HG03354 (cell line): Measurements from ENCODE around the gene LMCD1.

Source experiments
- ATAC-seq: cut with Tn5 transposase; IDR thresholded peaks from one replicate; pipeline ENCODE4 v1.9.1; 2021; ENCODE audit warnings: mild to moderate bottlenecking; ENCODE audit not compliant: unreplicated experiment, poor library complexity, severe bottlenecking

LMCD1 gene

GRCh38 chr3:8604988-8605387, 103.4 kb downstream of the LMCD1 start:
- ATAC-seq: no peak

- no peak for ATAC-seq
Measured at GRCh38 chr3:8606701-8607231, 105.1 kb downstream of the LMCD1 start.

- ATAC-seq: no peak
Measured at GRCh38 chr3:8607234-8608040, 105.8 kb downstream of the LMCD1 start.

GRCh38 chr3:8608041-8608790, 106.6 kb downstream of the LMCD1 start:
- no peak for ATAC-seq

GRCh38 chr3:8608791-8609467, 107.3 kb downstream of the LMCD1 start:
- ATAC-seq: no peak

GRCh38 chr3:8610951-8611350, 109.3 kb downstream of the LMCD1 start:
- ATAC-seq: no peak

- no peak for ATAC-seq
Measured at GRCh38 chr3:8617921-8618320, 116.3 kb downstream of the LMCD1 start.

GRCh38 chr3:8618950-8619349, 117.3 kb downstream of the LMCD1 start:
- ATAC-seq: no peak

GRCh38 chr3:8619548-8619947, 117.9 kb downstream of the LMCD1 start:
- no peak for ATAC-seq

GRCh38 chr3:8621141-8621540, 119.5 kb downstream of the LMCD1 start:
- ATAC-seq: no peak

GRCh38 chr3:8621872-8622271, 120.2 kb downstream of the LMCD1 start:
- ATAC-seq: no peak

GRCh38 chr3:8622873-8623691, 121.5 kb downstream of the LMCD1 start:
- peak; percentile 93 for ATAC-seq

- ATAC-seq: no peak
Measured at GRCh38 chr3:8623741-8624140, 122.1 kb downstream of the LMCD1 start.
